Measurements from ENCODE around the gene RASAL1. TPM values are rescaled to one million over a fixed set of nuclear protein-coding genes. Genes with fewer than 3 reads are reported as not detected.

RASAL1 gene
- total RNA-seq, 1 donor from 2014 or later, result not detected

GRCh38 chr12:113162102-113163029, 26.8 kb upstream of the RASAL1 start:
- TF ChIP-seq CTCF (IDR thresholded peaks at IDR 0.05; ENCODE audit: partially characterized antibody, unreplicated experiment), result no peak
- DNase-seq, result peak; percentile 72
- Mint-ChIP-seq H3K4me3 (ENCODE audit: unreplicated experiment) (peak overlapping the region; percentile 38), H3K27me3 (ENCODE audit: unreplicated experiment) (peaks cover 1% of the 10 kb centered on the region), H3K9me3 (ENCODE audit: unreplicated experiment) (peaks cover 3% of the 10 kb centered on the region), H3K4me1 (ENCODE audit: low read depth, unreplicated experiment) (peaks cover 14% of the 10 kb centered on the region), H3K27ac (ENCODE audit: unreplicated experiment) (peak overlapping the region; percentile 38), H3K36me3 (ENCODE audit: unreplicated experiment) (no peaks in the 10 kb centered on the region)

- peaks cover 3% of the 10 kb centered on the region for H3K9me3 Mint-ChIP-seq (ENCODE audit: unreplicated experiment)
Observed at GRCh38 chr12:113161415-113162016, 26.0 kb upstream of the RASAL1 start.

GRCh38 chr12:113159937-113160336, 24.4 kb upstream of the RASAL1 start:
- H3K27me3 Mint-ChIP-seq (ENCODE audit: unreplicated experiment), result peaks cover 1% of the 10 kb centered on the region
- peaks cover under 1% of the 10 kb centered on the region for H3K9me3 Mint-ChIP-seq (ENCODE audit: unreplicated experiment)
- H3K36me3 Mint-ChIP-seq (ENCODE audit: unreplicated experiment), result no peaks in the 10 kb centered on the region
- H3K27ac Mint-ChIP-seq (ENCODE audit: unreplicated experiment), result no peak overlapping the region
- H3K4me3 Mint-ChIP-seq (ENCODE audit: unreplicated experiment), result no peak overlapping the region
- TF ChIP-seq CTCF (IDR thresholded peaks at IDR 0.05; ENCODE audit: partially characterized antibody, unreplicated experiment), result no peak
- DNase-seq, result no peak
- H3K4me1 Mint-ChIP-seq (ENCODE audit: low read depth, unreplicated experiment), result peaks cover 12% of the 10 kb centered on the region

More at GRCh38 chr12:113161415-113162016, 26.0 kb upstream of the RASAL1 start:
- peak; percentile 85 for DNase-seq
- Mint-ChIP-seq H3K4me3 (ENCODE audit: unreplicated experiment) (peak overlapping the region; percentile 74), H3K4me1 (ENCODE audit: low read depth, unreplicated experiment) (peaks cover 14% of the 10 kb centered on the region), H3K27ac (ENCODE audit: unreplicated experiment) (peak overlapping the region; percentile 38), H3K36me3 (ENCODE audit: unreplicated experiment) (no peaks in the 10 kb centered on the region), H3K27me3 (ENCODE audit: unreplicated experiment) (peaks cover 1% of the 10 kb centered on the region)
- no peak for TF ChIP-seq CTCF (IDR thresholded peaks at IDR 0.05; ENCODE audit: partially characterized antibody, unreplicated experiment)

- H3K36me3 Mint-ChIP-seq (ENCODE audit: unreplicated experiment), result no peaks in the 10 kb centered on the region
Observed at GRCh38 chr12:113158439-113159203, 23.1 kb upstream of the RASAL1 start.

More at GRCh38 chr12:113158439-113159203, 23.1 kb upstream of the RASAL1 start:
- TF ChIP-seq CTCF (IDR thresholded peaks at IDR 0.05; ENCODE audit: partially characterized antibody, unreplicated experiment), result no peak
- no peak for DNase-seq
- Mint-ChIP-seq H3K27ac (ENCODE audit: unreplicated experiment) (no peak overlapping the region), H3K27me3 (ENCODE audit: unreplicated experiment) (peaks cover 6% of the 10 kb centered on the region), H3K4me3 (ENCODE audit: unreplicated experiment) (no peak overlapping the region), H3K9me3 (ENCODE audit: unreplicated experiment) (no peaks in the 10 kb centered on the region), H3K4me1 (ENCODE audit: low read depth, unreplicated experiment) (peaks cover 12% of the 10 kb centered on the region)
